GM19043 (cell line): Measurements from ENCODE around the gene SRL.
"Not testable (repeated sequence)": the region's sequence is repeated elsewhere in the genome, so short reads cannot be mapped to it uniquely, and the experiment has no call there.

ENCODE experiments used
- ATAC-seq: cut with Tn5 transposase; IDR thresholded peaks from one replicate; pipeline ENCODE4 v1.9.1; 2021; ENCODE audit warnings: low read depth; ENCODE audit not compliant: unreplicated experiment

Gene SRL

GRCh38 chr16:4261557-4262172, 19.8 kb upstream of the SRL start:
- no peak for ATAC-seq

- no peak for ATAC-seq
These were observed 18.5 kb upstream of the SRL start for GRCh38 chr16:4260360-4260759.

- ATAC-seq = no peak
These were observed 16.0 kb upstream of the SRL start for GRCh38 chr16:4257646-4258556.

- ATAC-seq = peak; percentile 97
These were observed 11.7 kb upstream of the SRL start for GRCh38 chr16:4253394-4254150.

- ATAC-seq = not testable (repeated sequence)
These were observed 11.1 kb upstream of the SRL start for GRCh38 chr16:4253012-4253393.

- ATAC-seq = no peak
These were observed 7.8 kb upstream of the SRL start for GRCh38 chr16:4249530-4250308.

GRCh38 chr16:4247460-4247784, 5.5 kb upstream of the SRL start:
- no peak for ATAC-seq

GRCh38 chr16:4246777-4247459, 5.0 kb upstream of the SRL start:
- no peak for ATAC-seq

- ATAC-seq = no peak
These were observed 3.4 kb upstream of the SRL start for GRCh38 chr16:4245077-4245791.

- no peak for ATAC-seq
These were observed 2.6 kb upstream of the SRL start for GRCh38 chr16:4244254-4245076.

GRCh38 chr16:4241258-4241927, 487 bp downstream of the SRL start:
- ATAC-seq = no peak

GRCh38 chr16:4240624-4241023, 1.3 kb downstream of the SRL start:
- no peak for ATAC-seq

GRCh38 chr16:4239682-4240175, 2.2 kb downstream of the SRL start:
- ATAC-seq = no peak

GRCh38 chr16:4239020-4239419, 2.9 kb downstream of the SRL start:
- no peak for ATAC-seq

GRCh38 chr16:4233431-4233830, 8.4 kb downstream of the SRL start:
- no peak for ATAC-seq

- no peak for ATAC-seq
These were observed 9.1 kb downstream of the SRL start for GRCh38 chr16:4232541-4233386.

- no peak for ATAC-seq
These were observed 10.0 kb downstream of the SRL start for GRCh38 chr16:4231886-4232285.
